ENCODE data around the gene NEAT1.

Gene NEAT1

GRCh38 chr11:65422633-65423515 is at the start of gene NEAT1:
Gene NEAT1 (plus strand): TSS chr11:65422798.
- DNase-seq: peak; percentile 62 to 76

GRCh38 chr11:65373839-65374580 is 48.6 kb upstream of the NEAT1 start:
- no peak for DNase-seq

- DNase-seq: no peak
These were observed 47.6 kb upstream of the NEAT1 start for GRCh38 chr11:65375012-65375411.

GRCh38 chr11:65376138-65376713 is 46.4 kb upstream of the NEAT1 start:
- DNase-seq: no peak

- no peak for DNase-seq
These were observed 45.6 kb upstream of the NEAT1 start for GRCh38 chr11:65377036-65377435.

- DNase-seq: no peak
These were observed 44.8 kb upstream of the NEAT1 start for GRCh38 chr11:65377777-65378176.

- DNase-seq: no peak
These were observed 44.2 kb upstream of the NEAT1 start for GRCh38 chr11:65378208-65378927.

- DNase-seq: no peak
These were observed 43.5 kb upstream of the NEAT1 start for GRCh38 chr11:65378928-65379638.

- no peak for DNase-seq
These were observed 42.7 kb upstream of the NEAT1 start for GRCh38 chr11:65379698-65380459.

GRCh38 chr11:65380460-65381119 is 42.0 kb upstream of the NEAT1 start:
- DNase-seq: no peak

GRCh38 chr11:65381716-65382032 is 40.9 kb upstream of the NEAT1 start:
- DNase-seq: no peak

- DNase-seq: peak; percentile 44 to 68
These were observed 40.4 kb upstream of the NEAT1 start, which contains the start of gene SLC25A45 for GRCh38 chr11:65382033-65382803. Gene SLC25A45 (minus strand): TSS chr11:65382646. CDS start chr11:65381951, 695 bp downstream.

GRCh38 chr11:65382804-65383368 is 39.7 kb upstream of the NEAT1 start:
- DNase-seq: no peak

GRCh38 chr11:65383778-65384177 is 38.8 kb upstream of the NEAT1 start:
- DNase-seq: no peak

GRCh38 chr11:65384301-65384889 is 38.2 kb upstream of the NEAT1 start:
- DNase-seq: no peak

GRCh38 chr11:65386307-65387140 is 36.1 kb upstream of the NEAT1 start, which contains the start of gene FRMD8:
Gene FRMD8 (plus strand): TSS chr11:65386637. CDS start chr11:65387037, 400 bp downstream.
- DNase-seq: peak; percentile 55 to 79

- DNase-seq: no peak
These were observed 33.9 kb upstream of the NEAT1 start for GRCh38 chr11:65388731-65389130.

GRCh38 chr11:65389294-65389980 is 33.2 kb upstream of the NEAT1 start:
- no peak for DNase-seq

All from NCI-H1930 (cell line).